Fibroblast of pulmonary artery (primary cell): ENCODE measurements around the gene ALKBH3.

ENCODE experiments used
- DNase-seq: peaks from one replicate; pipeline ENCODE4 v3.0.0-alpha.2; 2010; ENCODE audit warnings: low read depth
- H3K4me3 ChIP-seq: replicated peaks from 2 replicates; pipeline ENCODE4 v1.5.1; 2011; ENCODE audit warnings: low read depth, mild to moderate bottlenecking, control low read depth, low read length, moderate library complexity
- CTCF ChIP-seq: IDR thresholded peaks from 2 replicates; pipeline ENCODE4 v1.5.1; 2011; ENCODE audit warnings: mild to moderate bottlenecking, control low read depth, low read length, inconsistent platforms; ENCODE audit errors: missing control alignments

The ALKBH3 gene

GRCh38 chr11:43920598-43921419 lies 40.2 kb downstream of the ALKBH3 start:
- TF ChIP-seq CTCF, result no peak
- DNase-seq, result peak; percentile 100

GRCh38 chr11:43921561-43922294 lies 41.1 kb downstream of the ALKBH3 start:
- H3K4me3 ChIP-seq, result no peak overlapping the region

More at GRCh38 chr11:43920598-43921419, 40.2 kb downstream of the ALKBH3 start:
- H3K4me3 ChIP-seq, result no peak overlapping the region

GRCh38 chr11:43922295-43922648 lies 41.6 kb downstream of the ALKBH3 start:
- no peak for TF ChIP-seq CTCF
- H3K4me3 ChIP-seq, result no peak overlapping the region
- no peak for DNase-seq

More at GRCh38 chr11:43921561-43922294, 41.1 kb downstream of the ALKBH3 start:
- no peak for TF ChIP-seq CTCF
- DNase-seq, result no peak

- DNase-seq, result no peak
- H3K4me3 ChIP-seq, result no peak overlapping the region
- TF ChIP-seq CTCF, result no peak
Observed at GRCh38 chr11:43922744-43923405, 42.2 kb downstream of the ALKBH3 start.

GRCh38 chr11:43923406-43924111 lies 42.9 kb downstream of the ALKBH3 start:
- H3K4me3 ChIP-seq, result no peak overlapping the region
- DNase-seq, result peak; percentile 79
- TF ChIP-seq CTCF, result no peak

- H3K4me3 ChIP-seq, result no peak overlapping the region
- no peak for DNase-seq
- TF ChIP-seq CTCF, result no peak
Observed at GRCh38 chr11:43924112-43924855, 43.7 kb downstream of the ALKBH3 start.
